CD4-positive, alpha-beta T cell treated with Interleukin-21 for 1 hour (primary cell): ENCODE results near the gene NAALADL2.
"Not testable (repeated sequence)": the region's sequence is repeated elsewhere in the genome, so short reads cannot be mapped to it uniquely, and the experiment has no call there.

Experiments used
- DNase-seq: peaks from one replicate; pipeline ENCODE4 v3.0.0-alpha.2; 2020

Gene NAALADL2

GRCh38 chr3:175614107-175614506 lies 755.0 kb downstream of the NAALADL2 start:
- not testable (repeated sequence) for DNase-seq

GRCh38 chr3:175617247-175617646 lies 758.1 kb downstream of the NAALADL2 start:
- no peak for DNase-seq

GRCh38 chr3:175619369-175619768 lies 760.2 kb downstream of the NAALADL2 start:
- no peak for DNase-seq

- DNase-seq, result no peak
Measured at GRCh38 chr3:175620093-175620492, 761.0 kb downstream of the NAALADL2 start.

- no peak for DNase-seq
Measured at GRCh38 chr3:175620532-175620931, 761.4 kb downstream of the NAALADL2 start.

GRCh38 chr3:175640958-175641357 lies 781.8 kb downstream of the NAALADL2 start:
- DNase-seq, result no peak

GRCh38 chr3:175646865-175647264 lies 787.7 kb downstream of the NAALADL2 start:
- no peak for DNase-seq

GRCh38 chr3:175648899-175649298 lies 789.8 kb downstream of the NAALADL2 start:
- no peak for DNase-seq

GRCh38 chr3:175651716-175652115 lies 792.6 kb downstream of the NAALADL2 start:
- DNase-seq, result no peak

GRCh38 chr3:175655351-175655750 lies 796.2 kb downstream of the NAALADL2 start:
- no peak for DNase-seq

- DNase-seq, result no peak
Measured at GRCh38 chr3:175656461-175656860, 797.3 kb downstream of the NAALADL2 start.

GRCh38 chr3:175659670-175660350 lies 800.7 kb downstream of the NAALADL2 start:
- no peak for DNase-seq

GRCh38 chr3:175662815-175663214 lies 803.7 kb downstream of the NAALADL2 start:
- DNase-seq, result no peak

- DNase-seq, result no peak
Measured at GRCh38 chr3:175664911-175665310, 805.8 kb downstream of the NAALADL2 start.

GRCh38 chr3:175668300-175668699 lies 809.2 kb downstream of the NAALADL2 start:
- no peak for DNase-seq

- no peak for DNase-seq
Measured at GRCh38 chr3:175670557-175670956, 811.4 kb downstream of the NAALADL2 start.

- no peak for DNase-seq
Measured at GRCh38 chr3:175672119-175672689, 813.1 kb downstream of the NAALADL2 start.

GRCh38 chr3:175679568-175679967 lies 820.4 kb downstream of the NAALADL2 start:
- no peak for DNase-seq

- no peak for DNase-seq
Measured at GRCh38 chr3:175692256-175692655, 833.1 kb downstream of the NAALADL2 start.

GRCh38 chr3:175695251-175695650 lies 836.1 kb downstream of the NAALADL2 start:
- no peak for DNase-seq

- no peak for DNase-seq
Measured at GRCh38 chr3:175702956-175703355, 843.8 kb downstream of the NAALADL2 start.

- DNase-seq, result no peak
Measured at GRCh38 chr3:175704366-175705055, 845.4 kb downstream of the NAALADL2 start.

- DNase-seq, result no peak
Measured at GRCh38 chr3:175713268-175713667, 854.1 kb downstream of the NAALADL2 start.

GRCh38 chr3:175716446-175716845 lies 857.3 kb downstream of the NAALADL2 start:
- no peak for DNase-seq
